ENCODE measurements around the gene GDI1. TPM values are rescaled to one million over a fixed set of nuclear protein-coding genes. Genes with fewer than 3 reads are reported as not detected.

GDI1 gene
- total RNA-seq, 2 donors from 2014 or later, result 143 to 179 TPM

DNA sequence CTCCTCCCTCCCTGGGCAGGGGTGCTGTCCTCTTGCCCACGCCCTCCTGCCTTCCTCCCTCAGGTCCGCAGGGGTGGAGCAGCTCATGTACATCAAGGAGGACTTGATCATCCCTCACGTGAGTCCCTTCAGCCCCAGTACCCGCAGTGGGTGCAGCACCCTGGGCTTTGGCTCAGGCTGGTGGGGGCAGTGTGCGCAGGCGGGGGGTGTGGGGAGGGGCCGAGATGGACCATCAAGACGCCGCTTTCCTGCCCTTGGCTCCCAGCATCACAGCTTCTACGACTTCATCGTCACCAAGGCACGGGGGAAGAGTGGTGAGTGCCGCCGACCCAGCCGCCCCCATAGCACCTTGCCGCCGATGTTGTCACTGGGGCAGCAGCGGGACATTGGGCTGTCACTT is 12.7 kb downstream of the GDI1 start:
- H3K4me3 Mint-ChIP-seq, result no peak overlapping the region
- H3K27me3 Mint-ChIP-seq (ENCODE audit: insufficient read depth), result no peaks in the 10 kb centered on the region
- H3K27ac Mint-ChIP-seq, result no peak overlapping the region
- Histone ChIP-seq H3K27ac (ENCODE audit: low read depth, low read length) (no peak overlapping the region), H3K9ac (ENCODE audit: extremely low read depth, low read length, poor library complexity, severe bottlenecking) (no peak overlapping the region), H3K27me3 (ENCODE audit: control insufficient read depth, insufficient read depth, low read length, poor library complexity, severe bottlenecking) (no peaks in the 10 kb centered on the region), H3K36me3 (ENCODE audit: control insufficient read depth, insufficient read depth, low read length) (peaks cover 12% of the 10 kb centered on the region), H3K9me3 (ENCODE audit: control insufficient read depth, low read length) (no peaks in the 10 kb centered on the region), H3K4me3 (ENCODE audit: low read length) (no peak overlapping the region), H3K4me1 (ENCODE audit: control insufficient read depth, insufficient read depth, low read length) (no peaks in the 10 kb centered on the region)
- no peaks in the 10 kb centered on the region for H3K4me1 Mint-ChIP-seq
- H3K9me3 Mint-ChIP-seq, result peaks cover 67% of the 10 kb centered on the region
- 97% methylated on average over 18 of the region's 18 CpGs; no CpG with 5 or more reads in 1 of the 2 experiments for WGBS, 2 experiments (ENCODE audit: insufficient coverage in 1 of 2, insufficient read length in 1 of 2)
- TF ChIP-seq, protein P1, sequence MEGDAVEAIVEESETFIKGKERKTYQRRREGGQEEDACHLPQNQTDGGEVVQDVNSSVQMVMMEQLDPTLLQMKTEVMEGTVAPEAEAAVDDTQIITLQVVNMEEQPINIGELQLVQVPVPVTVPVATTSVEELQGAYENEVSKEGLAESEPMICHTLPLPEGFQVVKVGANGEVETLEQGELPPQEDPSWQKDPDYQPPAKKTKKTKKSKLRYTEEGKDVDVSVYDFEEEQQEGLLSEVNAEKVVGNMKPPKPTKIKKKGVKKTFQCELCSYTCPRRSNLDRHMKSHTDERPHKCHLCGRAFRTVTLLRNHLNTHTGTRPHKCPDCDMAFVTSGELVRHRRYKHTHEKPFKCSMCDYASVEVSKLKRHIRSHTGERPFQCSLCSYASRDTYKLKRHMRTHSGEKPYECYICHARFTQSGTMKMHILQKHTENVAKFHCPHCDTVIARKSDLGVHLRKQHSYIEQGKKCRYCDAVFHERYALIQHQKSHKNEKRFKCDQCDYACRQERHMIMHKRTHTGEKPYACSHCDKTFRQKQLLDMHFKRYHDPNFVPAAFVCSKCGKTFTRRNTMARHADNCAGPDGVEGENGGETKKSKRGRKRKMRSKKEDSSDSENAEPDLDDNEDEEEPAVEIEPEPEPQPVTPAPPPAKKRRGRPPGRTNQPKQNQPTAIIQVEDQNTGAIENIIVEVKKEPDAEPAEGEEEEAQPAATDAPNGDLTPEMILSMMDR (conservative IDR thresholded peaks at IDR 0.05), result no peak
- no peak for DNase-seq
- peaks cover 36% of the 10 kb centered on the region for H3K36me3 Mint-ChIP-seq (ENCODE audit: low read depth)

DNA sequence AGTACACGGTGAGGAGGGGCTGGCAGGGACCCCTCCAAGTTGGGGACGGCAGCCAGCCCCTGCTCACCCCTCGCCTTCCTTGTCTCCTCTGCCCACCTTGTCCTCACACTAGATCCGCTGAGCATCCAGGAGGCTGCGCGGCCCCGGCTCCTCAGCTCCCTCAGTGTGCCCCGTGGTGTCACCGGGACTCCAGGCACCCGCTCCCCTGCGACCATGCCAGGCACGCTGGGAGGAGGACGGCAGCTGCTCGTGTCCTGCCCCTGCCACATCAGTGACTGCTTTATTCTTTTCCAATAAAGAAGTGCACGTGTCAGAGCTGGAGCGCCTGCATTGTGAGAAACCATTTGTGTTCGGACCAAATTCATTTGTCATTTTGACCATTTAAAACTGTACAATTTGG is 13.4 kb downstream of the GDI1 start:
- H3K36me3 ChIP-seq (ENCODE audit: control insufficient read depth, insufficient read depth, low read length), result peaks cover 12% of the 10 kb centered on the region
- H3K4me3 Mint-ChIP-seq, result no peak overlapping the region
- H3K27me3 ChIP-seq (ENCODE audit: control insufficient read depth, insufficient read depth, low read length, poor library complexity, severe bottlenecking), result no peaks in the 10 kb centered on the region
- peaks cover 37% of the 10 kb centered on the region for H3K36me3 Mint-ChIP-seq (ENCODE audit: low read depth)
- no peaks in the 10 kb centered on the region for H3K4me1 ChIP-seq (ENCODE audit: control insufficient read depth, insufficient read depth, low read length)
- no peak for DNase-seq
- no peak overlapping the region for H3K27ac Mint-ChIP-seq
- no peak overlapping the region for H3K4me3 ChIP-seq (ENCODE audit: low read length)
- H3K27me3 Mint-ChIP-seq (ENCODE audit: insufficient read depth), result no peaks in the 10 kb centered on the region
- 96 to 97% methylated on average over 9 to 16 of the region's 17 CpGs for WGBS, 2 experiments (ENCODE audit: insufficient coverage in 1 of 2, insufficient read length in 1 of 2)
- no peaks in the 10 kb centered on the region for H3K4me1 Mint-ChIP-seq
- H3K9me3 Mint-ChIP-seq, result peaks cover 67% of the 10 kb centered on the region
- no peaks in the 10 kb centered on the region for H3K9me3 ChIP-seq (ENCODE audit: control insufficient read depth, low read length)
- H3K27ac ChIP-seq (ENCODE audit: low read depth, low read length), result no peak overlapping the region
- TF ChIP-seq, protein P1 (conservative IDR thresholded peaks at IDR 0.05), result no peak
- H3K9ac ChIP-seq (ENCODE audit: extremely low read depth, low read length, poor library complexity, severe bottlenecking), result no peak overlapping the region

DNA sequence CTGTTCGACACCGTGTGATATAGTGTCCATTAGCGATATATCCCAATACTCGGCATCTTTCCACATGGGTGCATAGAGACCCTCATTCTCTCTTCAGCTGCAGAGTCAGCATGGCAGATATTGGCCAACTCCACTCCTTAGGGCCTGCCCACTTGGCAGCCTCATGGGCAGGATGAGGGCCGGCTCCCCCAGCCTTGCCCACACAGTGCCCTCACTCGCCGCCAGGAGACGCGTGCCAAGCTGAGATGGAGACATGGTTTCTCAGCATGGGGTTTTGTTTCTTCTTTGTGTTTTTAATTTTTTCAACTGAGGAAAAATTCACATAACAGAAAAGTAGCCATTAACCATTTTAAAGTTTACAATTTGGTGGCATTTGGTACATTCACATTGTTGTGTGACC is 15.9 kb downstream of the GDI1 start:
- no peak overlapping the region for H3K27ac ChIP-seq (ENCODE audit: low read depth, low read length)
- no peak overlapping the region for H3K9ac ChIP-seq (ENCODE audit: extremely low read depth, low read length, poor library complexity, severe bottlenecking)
- no peaks in the 10 kb centered on the region for H3K9me3 ChIP-seq (ENCODE audit: control insufficient read depth, low read length)
- H3K4me3 ChIP-seq (ENCODE audit: low read length), result no peak overlapping the region
- no peak overlapping the region for H3K4me3 Mint-ChIP-seq
- H3K27me3 Mint-ChIP-seq (ENCODE audit: insufficient read depth), result peaks cover 3% of the 10 kb centered on the region
- no peaks in the 10 kb centered on the region for H3K4me1 Mint-ChIP-seq
- no peak for DNase-seq
- H3K36me3 Mint-ChIP-seq (ENCODE audit: low read depth), result peaks cover 25% of the 10 kb centered on the region
- no peak overlapping the region for H3K27ac Mint-ChIP-seq
- TF ChIP-seq, protein P1 (conservative IDR thresholded peaks at IDR 0.05), result no peak
- H3K27me3 ChIP-seq (ENCODE audit: control insufficient read depth, insufficient read depth, low read length, poor library complexity, severe bottlenecking), result no peaks in the 10 kb centered on the region
- peaks cover 5% of the 10 kb centered on the region for H3K36me3 ChIP-seq (ENCODE audit: control insufficient read depth, insufficient read depth, low read length)
- WGBS, 2 experiments (ENCODE audit: insufficient coverage in 1 of 2, insufficient read length in 1 of 2), result 98 to 100% methylated on average over 1 to 7 of the region's 9 CpGs
- H3K4me1 ChIP-seq (ENCODE audit: control insufficient read depth, insufficient read depth, low read length), result no peaks in the 10 kb centered on the region
- peaks cover 64% of the 10 kb centered on the region for H3K9me3 Mint-ChIP-seq
